GM21381 (cell line): ENCODE data around the gene PF4V1.

Experiments used
- ATAC-seq: cut with Tn5 transposase; IDR thresholded peaks from one replicate; pipeline ENCODE4 v1.9.1; 2021; ENCODE audit warnings: mild to moderate bottlenecking, moderate library complexity; ENCODE audit not compliant: unreplicated experiment

PF4V1 gene

DNA sequence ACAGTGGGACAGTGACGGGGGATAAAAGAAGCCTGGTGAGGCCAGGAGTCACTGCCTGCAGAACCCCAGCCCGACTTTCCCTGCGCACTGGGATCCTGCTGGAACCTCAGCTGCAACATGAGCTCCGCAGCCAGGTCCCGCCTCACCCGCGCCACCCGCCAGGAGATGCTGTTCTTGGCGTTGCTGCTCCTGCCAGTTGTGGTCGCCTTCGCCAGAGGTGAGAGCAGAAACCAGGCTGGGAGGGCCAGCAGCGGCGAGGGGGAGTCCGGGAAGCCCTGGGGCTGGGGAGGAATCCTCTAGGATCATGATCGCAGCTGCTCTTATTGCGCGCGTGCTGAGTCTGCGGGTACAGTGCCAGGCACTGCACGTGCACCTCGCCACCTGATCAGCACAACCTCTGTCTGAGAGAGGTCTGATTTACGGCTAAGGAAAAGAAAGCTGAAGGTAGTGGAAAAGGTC is at the start of gene PF4V1:
PF4V1 (plus strand) TSS at position 51 of the 459 bp plus-strand sequence; CDS start at position 118, 67 bp downstream.
- ATAC-seq, result no peak

DNA sequence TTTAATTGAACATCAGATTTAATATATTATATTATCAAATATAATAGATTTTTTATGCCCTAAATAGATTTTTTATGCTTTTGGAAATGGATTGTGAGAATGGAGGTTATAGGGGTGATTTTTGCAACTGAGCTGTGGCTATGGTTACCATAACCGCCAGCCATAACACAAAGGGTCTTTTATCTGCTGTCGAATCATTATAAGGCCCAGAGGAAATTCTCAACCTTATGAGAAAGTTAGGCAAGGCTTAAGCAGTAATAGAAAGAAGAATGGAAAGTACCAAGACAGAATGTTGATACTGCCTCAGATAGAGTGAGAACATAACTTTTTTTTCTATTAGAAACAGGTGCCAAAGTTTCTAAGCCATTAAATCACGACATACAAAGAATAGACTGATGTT is 42.9 kb upstream of the PF4V1 start:
- no peak for ATAC-seq

- ATAC-seq, result no peak
Measured at GRCh38 chr4:73811841-73812240, 41.3 kb upstream of the PF4V1 start.

DNA sequence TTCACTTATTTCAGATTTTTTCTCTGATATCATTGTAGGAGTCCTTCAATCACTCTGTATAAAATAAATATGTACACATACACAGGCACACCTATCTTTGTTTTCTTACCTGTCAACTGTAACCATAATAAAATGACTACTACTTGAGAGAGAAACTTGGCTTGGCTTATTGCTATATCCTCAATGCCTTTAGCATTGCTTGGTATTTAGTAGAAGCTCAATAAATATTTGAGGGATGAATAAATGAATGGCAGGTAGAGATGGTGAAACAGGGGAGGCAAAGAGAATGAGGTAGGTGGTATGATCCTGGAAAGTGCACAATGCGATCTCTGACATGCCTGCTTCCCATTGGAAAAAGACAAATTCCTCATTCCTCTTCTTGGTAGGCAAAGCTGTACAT is 38.4 kb upstream of the PF4V1 start:
- no peak for ATAC-seq

- no peak for ATAC-seq
Measured at GRCh38 chr4:73815145-73815544, 38.0 kb upstream of the PF4V1 start.

DNA sequence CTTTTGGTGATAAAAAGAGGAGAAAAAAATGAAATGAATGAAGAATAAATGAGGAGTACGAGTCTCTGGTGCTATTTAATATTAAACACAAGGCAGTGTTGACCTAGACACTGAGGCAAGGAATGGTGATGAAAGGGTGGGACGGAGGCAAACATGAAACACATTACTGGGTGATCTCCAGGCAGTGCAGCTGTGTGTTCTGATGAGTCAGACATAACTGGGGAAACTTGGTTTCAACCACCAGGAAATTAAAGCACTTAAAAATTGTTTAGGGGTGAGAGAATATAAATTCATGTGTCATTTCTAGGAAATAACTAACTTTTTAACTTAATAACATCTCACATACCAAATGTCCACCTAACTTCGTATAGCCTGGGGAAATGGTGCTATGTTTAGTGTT is 36.3 kb upstream of the PF4V1 start:
- ATAC-seq, result no peak

DNA sequence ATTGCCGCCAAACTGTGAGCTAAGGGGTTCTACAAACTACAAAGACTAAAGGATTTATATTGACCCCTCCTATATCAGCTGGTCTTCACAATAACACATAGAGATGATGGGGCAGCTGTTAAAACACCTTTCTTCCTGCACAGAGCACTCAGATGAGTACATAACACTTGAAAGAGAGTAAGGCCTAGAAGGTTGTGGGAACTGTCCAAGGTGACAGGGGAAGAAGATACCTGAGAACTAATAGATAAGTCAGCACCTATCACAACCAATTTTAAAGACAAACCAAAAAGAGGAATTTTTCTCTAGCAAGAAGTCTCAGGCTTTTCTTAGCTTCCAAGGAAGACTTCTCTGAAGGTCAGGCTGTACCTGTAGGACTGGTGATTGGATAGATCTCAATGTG is 35.8 kb upstream of the PF4V1 start:
- no peak for ATAC-seq

GRCh38 chr4:73821325-73821724 is 31.8 kb upstream of the PF4V1 start:
- no peak for ATAC-seq

DNA sequence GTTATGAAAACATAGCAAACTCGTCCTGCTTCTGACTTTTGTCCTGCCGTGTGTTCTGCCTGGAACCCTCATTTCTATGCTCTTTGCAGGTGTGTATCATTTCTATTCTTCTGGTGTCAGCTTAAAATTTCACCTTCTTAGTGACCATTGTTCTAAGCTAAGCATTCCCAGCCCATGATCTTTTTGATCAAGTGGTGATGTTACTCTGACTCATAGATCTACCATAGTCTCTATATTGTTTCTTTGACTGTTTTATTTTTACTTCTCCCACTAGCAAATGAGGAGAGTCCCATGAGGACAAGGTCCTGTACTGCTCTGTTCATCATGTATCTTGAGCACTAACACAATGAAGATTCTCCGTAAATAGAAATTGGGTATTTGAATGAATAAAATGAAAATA is 30.7 kb upstream of the PF4V1 start:
- no peak for ATAC-seq

DNA sequence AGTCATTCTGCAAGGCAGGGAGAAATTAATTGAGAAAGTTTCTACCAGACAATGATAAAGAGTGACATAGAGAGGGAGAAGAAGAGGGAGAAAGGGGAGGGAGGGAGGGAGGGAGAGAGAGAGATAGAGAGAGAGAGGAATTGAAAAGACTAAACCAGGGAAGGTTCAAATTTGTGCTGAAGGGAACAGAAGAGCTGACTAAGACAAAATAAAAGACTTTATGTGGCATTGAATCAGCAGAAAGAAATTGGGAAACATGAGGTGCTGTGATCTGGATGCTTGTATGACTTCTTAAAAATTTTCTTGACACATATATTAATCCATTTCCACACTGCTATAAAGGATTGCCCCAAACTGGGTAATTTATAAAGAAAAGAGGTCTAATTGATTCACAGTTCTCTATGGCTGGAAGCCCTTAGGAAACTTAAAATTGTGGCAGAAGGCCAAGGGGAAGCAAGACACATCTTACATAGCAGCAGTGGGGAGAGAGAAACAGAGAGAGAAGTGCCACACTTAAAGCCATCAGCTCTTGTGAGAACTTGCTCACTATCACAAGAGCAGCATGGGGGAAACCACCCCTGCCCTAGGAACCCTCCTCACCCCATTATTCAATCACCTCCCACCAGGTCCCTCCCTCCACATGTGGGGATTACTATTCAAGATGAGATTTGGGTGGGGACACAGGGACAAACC is 30.1 kb upstream of the PF4V1 start:
- ATAC-seq, result no peak

DNA sequence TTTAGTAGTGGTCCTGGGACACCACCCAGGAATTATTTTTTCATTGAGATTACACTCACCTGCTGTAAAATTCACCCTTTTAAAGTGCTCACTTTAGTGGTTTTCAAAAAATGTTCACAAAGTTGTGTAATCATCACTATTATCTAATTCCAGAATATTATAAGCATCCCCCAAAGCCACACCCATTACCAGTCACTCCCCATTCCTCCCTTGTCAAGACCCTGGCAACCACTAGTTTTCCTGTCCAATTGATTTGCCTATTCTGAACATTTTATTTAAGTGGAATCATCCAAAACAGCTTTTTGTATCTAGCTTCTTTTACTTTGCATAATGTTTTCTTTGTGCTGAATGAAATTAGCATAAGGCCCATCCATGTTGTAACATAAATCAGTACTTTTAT is 29.3 kb upstream of the PF4V1 start:
- ATAC-seq, result no peak

DNA sequence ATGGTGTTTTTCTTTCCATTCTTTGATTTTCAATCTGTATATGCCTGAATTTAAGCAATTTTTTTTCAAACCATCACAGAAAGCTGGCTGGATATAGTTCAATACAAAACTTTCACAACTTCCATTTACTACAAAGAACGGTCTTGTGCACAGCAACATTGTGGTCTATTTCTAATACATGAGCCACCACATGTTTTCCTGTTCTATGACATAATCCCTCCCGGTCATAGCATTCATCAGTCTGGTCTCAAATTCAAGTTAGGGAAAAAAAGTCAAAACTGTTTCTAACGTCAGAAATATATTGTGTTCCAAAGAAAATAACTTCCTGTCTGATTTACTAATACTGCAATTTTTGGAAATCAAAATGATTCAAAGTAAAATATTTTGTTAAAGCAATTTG is 24.1 kb upstream of the PF4V1 start:
- ATAC-seq, result no peak

DNA sequence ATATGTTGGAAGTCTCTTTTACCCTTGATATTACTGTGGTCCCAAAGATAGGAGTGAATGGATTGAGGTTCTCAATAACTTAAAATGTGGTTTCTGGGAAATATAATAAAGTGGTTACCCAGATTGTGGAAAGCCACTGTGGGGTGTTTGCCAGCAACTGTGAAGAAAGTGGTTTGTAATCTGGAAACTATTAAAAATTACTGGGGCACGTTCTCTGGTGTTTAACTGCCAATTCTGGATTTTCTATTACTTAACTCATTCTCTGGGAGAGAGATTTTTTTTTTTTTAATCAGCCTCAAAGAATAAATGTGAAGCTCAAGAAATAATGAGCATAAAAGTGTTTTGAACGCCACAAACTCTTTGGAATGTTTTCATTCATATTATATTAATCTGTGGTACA is 21.5 kb upstream of the PF4V1 start:
- ATAC-seq, result no peak

GRCh38 chr4:73832651-73833237 is 20.4 kb upstream of the PF4V1 start:
- ATAC-seq, result no peak

GRCh38 chr4:73836373-73837279 is 16.5 kb upstream of the PF4V1 start, which contains the start of gene CXCL6:
TSS of gene CXCL6 (plus strand) at chr4:73836678. CDS start at chr4:73836751, 73 bp downstream.
- ATAC-seq, result no peak

DNA sequence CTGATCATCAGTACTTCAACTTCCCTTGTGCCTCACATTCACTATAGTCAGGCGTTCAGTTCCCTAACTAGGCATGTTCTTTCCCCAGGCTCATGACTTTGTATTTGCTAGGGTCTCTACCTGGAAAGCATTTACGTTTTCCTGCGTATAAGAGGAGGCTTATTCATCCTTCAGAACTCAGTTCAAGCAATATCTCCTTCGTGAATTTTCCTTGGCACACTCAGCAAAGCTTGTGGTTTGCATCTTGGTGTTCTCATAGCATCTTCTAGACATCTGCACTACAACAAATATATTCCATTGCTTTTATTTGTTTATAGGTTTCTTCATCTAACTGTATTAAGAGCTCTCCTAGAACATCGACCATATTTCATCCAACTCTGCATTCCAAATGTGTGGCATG is 14.0 kb upstream of the PF4V1 start:
- no peak for ATAC-seq

GRCh38 chr4:73839715-73840114 is 13.4 kb upstream of the PF4V1 start:
- no peak for ATAC-seq

DNA sequence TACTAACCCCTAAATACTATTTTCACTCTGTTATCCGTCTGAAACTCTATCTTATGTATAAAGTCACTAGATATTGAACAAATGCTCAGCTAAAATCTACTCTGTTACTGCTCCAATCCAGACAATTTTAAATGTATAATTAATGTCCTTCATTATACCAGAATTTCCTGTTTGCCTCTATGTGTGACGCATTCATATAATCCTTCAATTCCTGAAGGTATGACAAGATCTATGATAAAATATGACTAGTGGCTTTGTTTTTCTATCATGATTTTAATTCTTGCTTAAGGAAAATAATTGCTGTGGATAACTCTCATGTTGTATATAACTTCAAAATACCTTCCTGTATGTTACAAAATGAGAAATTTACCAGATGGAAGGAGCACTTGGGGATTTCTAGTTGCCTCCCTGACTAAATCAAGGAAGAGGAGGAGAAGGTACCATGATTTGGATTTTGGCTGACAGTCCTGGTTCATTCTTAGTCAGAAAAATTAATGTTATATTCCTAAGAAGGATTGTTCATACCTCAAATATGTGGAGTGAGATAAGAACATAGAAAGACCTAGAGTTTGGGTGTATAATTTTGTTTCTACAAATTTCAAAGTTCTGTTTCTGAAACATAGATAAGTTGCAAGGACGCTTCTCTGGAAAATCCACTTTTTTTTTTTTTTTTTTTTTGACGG is 11.7 kb upstream of the PF4V1 start:
- no peak for ATAC-seq

DNA sequence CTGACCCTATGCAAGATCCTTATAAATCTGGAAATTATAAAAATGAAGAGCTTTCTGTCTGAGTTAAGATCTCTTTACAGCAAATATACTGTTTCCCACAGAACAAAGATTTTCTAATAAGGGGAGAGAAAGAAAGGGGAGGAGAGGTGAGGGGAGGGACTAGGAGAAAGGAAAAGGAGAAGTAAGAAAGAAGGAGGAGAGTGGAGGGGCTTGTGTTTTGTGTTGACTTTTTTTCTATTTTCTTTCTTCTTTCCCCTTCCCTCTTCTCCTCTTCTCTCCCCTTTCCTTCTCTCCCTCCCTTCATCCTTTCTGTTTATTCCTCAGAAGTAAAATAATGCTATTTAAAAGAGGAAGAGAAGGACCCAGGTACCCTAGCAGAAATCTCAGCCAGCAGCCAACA is 10.4 kb upstream of the PF4V1 start:
- no peak for ATAC-seq

- ATAC-seq, result no peak
Measured at GRCh38 chr4:73843369-73843768, 9.7 kb upstream of the PF4V1 start.

DNA sequence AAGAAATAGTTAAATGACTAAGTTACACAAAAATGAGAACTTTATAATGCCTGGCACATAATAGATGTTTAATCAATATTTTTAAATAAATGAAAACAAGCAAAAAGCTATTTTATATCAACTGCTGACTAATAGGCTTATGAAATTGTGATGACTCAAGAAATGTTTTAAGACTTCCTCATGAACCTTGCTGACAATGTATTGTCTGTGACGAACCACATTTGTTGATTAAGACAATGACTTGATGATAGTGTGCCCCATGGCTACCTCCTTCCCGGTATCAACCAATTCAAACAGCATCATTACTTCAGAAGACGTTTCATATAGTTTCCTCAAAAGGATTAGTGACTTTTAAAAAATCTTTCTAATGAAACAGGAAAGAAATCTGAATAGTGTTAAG is 8.8 kb upstream of the PF4V1 start:
- ATAC-seq, result no peak
